NT2/D1 (cell line): Measurements from ENCODE around the gene CACNA1I.

Source experiments
- SUZ12 ChIP-seq: IDR thresholded peaks from 2 replicates; pipeline ENCODE4 v1.6.1; 2011; ENCODE audit not compliant: insufficient read length, insufficient read depth; ENCODE audit errors: extremely low read depth
- YY1 ChIP-seq: IDR thresholded peaks from 2 replicates; pipeline ENCODE4 v1.6.1; 2011; ENCODE audit not compliant: insufficient read length, insufficient read depth

DNA sequence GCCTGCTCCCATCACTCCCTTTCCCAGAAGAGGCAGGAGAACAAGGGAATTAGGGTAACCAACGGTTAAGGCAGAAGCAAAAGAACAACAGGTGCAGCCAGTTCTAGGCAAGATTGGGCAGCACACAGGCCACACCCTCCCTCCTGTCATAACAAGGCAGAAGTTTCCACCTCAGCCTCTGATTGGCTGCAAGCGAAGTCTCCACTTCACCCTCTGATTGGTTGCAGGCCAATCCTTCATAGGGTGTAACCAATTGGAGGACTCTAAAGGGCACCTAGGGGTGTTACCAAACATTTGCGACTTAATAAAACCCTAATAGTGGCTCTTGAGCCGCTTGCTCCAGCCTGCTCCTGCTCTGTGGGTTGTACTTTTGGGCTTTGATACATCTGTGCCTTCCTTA lies 153.8 kb downstream of the CACNA1I start:
- TF ChIP-seq YY1 (no peak), SUZ12 (no peak)
